ENCODE measurements around the gene ZBTB49.

Gene ZBTB49

DNA sequence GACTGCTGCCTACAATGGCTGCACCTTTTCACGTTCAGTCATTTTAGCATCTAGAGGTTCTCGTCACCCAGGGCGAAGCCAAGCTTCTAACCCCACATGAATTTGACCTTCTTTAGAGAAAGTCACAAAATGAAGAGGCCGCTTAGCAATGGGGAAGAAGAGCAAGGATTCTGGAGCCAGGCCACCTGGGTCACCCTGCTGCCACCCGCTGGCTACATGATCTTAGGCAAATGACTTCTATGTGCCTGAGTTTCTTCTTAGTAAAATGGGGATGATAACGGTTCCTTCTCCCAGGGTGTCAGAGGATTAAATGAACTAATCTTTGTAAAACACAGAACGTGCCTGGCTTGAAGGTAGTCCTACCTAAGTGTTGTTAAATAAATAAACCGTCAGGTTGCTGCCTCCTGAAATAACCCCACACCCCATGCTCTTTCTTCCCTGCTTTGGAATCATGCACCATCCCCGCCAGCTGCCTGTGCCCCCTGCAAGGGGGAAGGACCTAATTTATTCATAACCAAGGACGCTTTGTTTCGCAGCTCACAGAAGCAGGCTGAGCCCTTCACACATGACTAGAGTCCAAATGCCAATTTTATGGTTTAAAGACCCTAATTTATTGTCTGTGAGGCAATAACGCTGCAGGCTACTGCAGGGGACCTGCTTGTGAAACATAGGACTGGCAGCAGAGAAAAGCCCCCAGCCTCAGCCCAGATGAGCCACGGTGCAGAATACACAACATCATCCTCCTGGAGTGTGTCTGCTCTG is 68.2 kb downstream of the ZBTB49 start:
- TF ChIP-seq TAF1 (IDR thresholded peaks at IDR 0.05; ENCODE audit: borderline replicate concordance, insufficient read depth, low read length) (no peak), SIN3A (IDR thresholded peaks at IDR 0.05; ENCODE audit: borderline replicate concordance, insufficient read depth, low read length) (no peak), FOXP2 (optimal IDR thresholded peaks at IDR 0.05; ENCODE audit: borderline replicate concordance, extremely low read depth, extremely low read length, insufficient read depth) (no peak), POLR2AphosphoS5 (IDR thresholded peaks at IDR 0.05; ENCODE audit: low read depth, low read length) (no peak)
- TF ChIP-seq, protein P1, sequence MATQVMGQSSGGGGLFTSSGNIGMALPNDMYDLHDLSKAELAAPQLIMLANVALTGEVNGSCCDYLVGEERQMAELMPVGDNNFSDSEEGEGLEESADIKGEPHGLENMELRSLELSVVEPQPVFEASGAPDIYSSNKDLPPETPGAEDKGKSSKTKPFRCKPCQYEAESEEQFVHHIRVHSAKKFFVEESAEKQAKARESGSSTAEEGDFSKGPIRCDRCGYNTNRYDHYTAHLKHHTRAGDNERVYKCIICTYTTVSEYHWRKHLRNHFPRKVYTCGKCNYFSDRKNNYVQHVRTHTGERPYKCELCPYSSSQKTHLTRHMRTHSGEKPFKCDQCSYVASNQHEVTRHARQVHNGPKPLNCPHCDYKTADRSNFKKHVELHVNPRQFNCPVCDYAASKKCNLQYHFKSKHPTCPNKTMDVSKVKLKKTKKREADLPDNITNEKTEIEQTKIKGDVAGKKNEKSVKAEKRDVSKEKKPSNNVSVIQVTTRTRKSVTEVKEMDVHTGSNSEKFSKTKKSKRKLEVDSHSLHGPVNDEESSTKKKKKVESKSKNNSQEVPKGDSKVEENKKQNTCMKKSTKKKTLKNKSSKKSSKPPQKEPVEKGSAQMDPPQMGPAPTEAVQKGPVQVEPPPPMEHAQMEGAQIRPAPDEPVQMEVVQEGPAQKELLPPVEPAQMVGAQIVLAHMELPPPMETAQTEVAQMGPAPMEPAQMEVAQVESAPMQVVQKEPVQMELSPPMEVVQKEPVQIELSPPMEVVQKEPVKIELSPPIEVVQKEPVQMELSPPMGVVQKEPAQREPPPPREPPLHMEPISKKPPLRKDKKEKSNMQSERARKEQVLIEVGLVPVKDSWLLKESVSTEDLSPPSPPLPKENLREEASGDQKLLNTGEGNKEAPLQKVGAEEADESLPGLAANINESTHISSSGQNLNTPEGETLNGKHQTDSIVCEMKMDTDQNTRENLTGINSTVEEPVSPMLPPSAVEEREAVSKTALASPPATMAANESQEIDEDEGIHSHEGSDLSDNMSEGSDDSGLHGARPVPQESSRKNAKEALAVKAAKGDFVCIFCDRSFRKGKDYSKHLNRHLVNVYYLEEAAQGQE (IDR thresholded peaks at IDR 0.05; ENCODE audit: insufficient read depth in 1 of 2, low read depth in 2 of 2, low read length in 2 of 2): no peak

DNA sequence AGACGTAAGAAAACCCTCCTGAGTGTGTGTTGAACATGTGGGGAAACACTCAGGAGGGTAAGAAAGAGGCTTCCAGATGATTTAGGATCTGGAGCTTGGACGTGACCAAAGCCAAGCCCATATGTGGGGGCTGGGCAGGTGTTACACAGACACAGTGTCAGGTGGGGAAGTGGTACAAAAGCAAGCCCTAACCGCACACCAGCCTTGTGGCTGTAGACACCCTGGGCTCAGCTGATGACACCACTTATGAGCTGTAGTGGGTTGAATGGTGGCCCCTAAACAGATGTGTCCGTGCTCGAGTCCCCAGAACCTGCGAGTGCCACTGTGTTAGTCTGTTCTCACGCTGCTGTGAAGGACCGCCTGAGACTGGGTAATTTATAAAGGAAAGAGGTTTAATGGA is 71.8 kb downstream of the ZBTB49 start:
- TF ChIP-seq FOXP2 (optimal IDR thresholded peaks at IDR 0.05; ENCODE audit: borderline replicate concordance, extremely low read depth, extremely low read length, insufficient read depth): no peak

DNA sequence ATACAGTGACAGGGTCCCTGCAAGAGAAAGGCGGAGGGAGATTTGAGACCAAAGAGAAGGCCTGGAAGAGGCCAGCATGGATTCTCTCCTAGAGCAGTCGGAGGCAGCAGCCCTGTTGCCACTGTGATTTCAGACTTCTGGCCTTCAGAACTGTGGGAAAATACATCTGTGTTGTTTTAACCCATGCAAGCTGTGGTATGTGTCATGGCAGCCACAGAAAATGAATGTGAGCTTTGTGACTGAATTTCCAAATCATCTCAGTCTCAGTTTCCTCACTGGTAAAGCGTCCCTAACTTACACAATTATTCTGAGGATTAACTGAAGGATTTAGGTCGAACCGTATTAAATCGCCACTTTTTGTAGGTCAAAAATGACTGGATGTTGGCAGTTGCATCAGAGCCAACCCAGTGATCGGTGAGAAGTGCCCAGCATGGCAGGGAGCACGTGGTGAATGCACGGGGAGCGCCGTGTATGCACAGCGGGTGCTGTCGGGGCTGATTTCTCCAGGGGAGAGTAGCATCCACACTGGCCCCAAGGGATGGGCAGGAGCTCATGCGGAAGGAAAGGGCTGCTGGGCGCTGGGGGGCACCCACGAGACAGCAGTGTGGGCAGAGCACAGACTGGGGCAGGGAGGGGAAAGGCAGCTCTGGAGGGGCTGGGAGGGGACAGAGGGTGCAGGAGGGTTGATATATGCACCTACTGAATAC is 73.1 kb downstream of the ZBTB49 start:
- TF ChIP-seq, protein P1 (IDR thresholded peaks at IDR 0.05; ENCODE audit: insufficient read depth in 1 of 2, low read depth in 2 of 2, low read length in 2 of 2): no peak
- TF ChIP-seq TAF1 (IDR thresholded peaks at IDR 0.05; ENCODE audit: borderline replicate concordance, insufficient read depth, low read length) (no peak), SIN3A (IDR thresholded peaks at IDR 0.05; ENCODE audit: borderline replicate concordance, insufficient read depth, low read length) (no peak), FOXP2 (optimal IDR thresholded peaks at IDR 0.05; ENCODE audit: borderline replicate concordance, extremely low read depth, extremely low read length, insufficient read depth) (no peak), POLR2AphosphoS5 (IDR thresholded peaks at IDR 0.05; ENCODE audit: low read depth, low read length) (no peak)

DNA sequence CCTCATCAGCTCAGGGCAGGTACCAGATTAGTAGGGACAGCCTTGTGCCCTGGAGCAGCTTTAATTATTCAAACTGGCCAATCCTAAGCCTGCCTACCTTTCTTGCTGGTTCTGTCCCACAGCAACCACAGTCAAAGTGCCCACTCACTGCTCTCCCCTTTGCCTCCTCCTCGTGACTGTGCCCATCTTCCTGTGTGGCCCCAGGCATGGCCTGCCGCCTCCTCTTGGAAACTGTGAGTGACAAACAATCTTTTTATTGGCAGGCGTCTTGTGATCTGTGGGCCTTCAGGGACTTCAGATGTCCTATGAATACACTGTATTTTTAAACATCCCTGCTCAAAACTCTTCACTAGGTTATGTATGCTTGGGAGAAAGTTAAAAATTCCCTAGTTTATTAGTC is 74.0 kb downstream of the ZBTB49 start:
- TF ChIP-seq SIN3A (IDR thresholded peaks at IDR 0.05; ENCODE audit: borderline replicate concordance, insufficient read depth, low read length): no peak

DNA sequence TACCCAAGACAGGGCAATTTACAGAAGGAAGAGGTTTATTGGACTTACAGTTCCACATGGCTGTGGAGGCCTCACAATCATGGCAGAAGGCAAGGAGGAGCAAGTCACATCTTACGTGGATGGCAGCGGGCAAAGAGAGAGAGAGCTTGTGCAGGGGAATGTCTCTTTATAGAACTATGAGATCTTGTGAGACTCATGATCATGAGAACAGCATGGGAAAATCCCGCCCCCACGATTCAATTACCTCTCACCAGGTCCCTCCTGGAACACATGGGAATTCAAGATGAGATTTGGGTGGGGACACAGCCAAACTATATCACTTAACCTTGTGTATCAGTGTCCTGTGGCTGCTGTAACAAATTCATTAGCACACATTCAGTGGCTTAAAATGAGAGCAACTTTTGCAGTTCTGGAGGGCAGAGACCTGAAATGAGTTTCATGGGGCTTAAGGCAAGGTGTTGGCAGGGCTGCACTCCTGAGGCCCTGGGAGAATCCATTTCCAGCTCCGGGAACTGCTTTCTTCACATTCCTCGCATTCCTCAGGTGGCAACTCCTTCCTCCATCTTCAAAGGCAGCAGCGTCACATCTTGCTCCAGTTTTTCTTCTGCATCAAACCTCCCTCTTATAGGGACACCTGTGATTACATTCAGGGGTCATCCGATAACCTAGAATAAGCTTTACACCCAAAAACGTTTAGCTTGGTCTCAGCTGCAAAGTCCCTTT is 74.6 kb downstream of the ZBTB49 start:
- TF ChIP-seq TAF1 (IDR thresholded peaks at IDR 0.05; ENCODE audit: borderline replicate concordance, insufficient read depth, low read length): no peak
- TF ChIP-seq POLR2AphosphoS5 (IDR thresholded peaks at IDR 0.05; ENCODE audit: low read depth, low read length): no peak
- TF ChIP-seq SIN3A (IDR thresholded peaks at IDR 0.05; ENCODE audit: borderline replicate concordance, insufficient read depth, low read length): no peak
- TF ChIP-seq, protein P1 (IDR thresholded peaks at IDR 0.05; ENCODE audit: insufficient read depth in 1 of 2, low read depth in 2 of 2, low read length in 2 of 2): no peak
- no peak for TF ChIP-seq FOXP2 (optimal IDR thresholded peaks at IDR 0.05; ENCODE audit: borderline replicate concordance, extremely low read depth, extremely low read length, insufficient read depth)
